ENCODE measurements around the gene VPS37C.

GRCh38 chr11:61194169-61194671 is 33.0 kb upstream of the VPS37C start:
- TF ChIP-seq POLR2AphosphoS5 (IDR thresholded peaks at IDR 0.05) (no peak), POLR2A (IDR thresholded peaks at IDR 0.05) (no peak), CTCF (IDR thresholded peaks at IDR 0.05) (no peak)

All from transverse colon (tissue), 4 donors.